IPS-20b (cell line): ENCODE measurements around the gene ZBTB47.

Experiments used
- H3K27ac ChIP-seq: one replicate; pipeline ENCODE4 v1.5.1; 2013; ENCODE audit warnings: low read length
- H3K27me3 ChIP-seq: 2 replicates; pipeline ENCODE4 v1.6.1; 2013; ENCODE audit warnings: mild to moderate bottlenecking, low read length, inconsistent platforms; ENCODE audit not compliant: insufficient read depth
- H3K36me3 ChIP-seq: 2 replicates; pipeline ENCODE4 v1.6.1; 2013; ENCODE audit warnings: low read depth, mild to moderate bottlenecking, inconsistent platforms, low read length, moderate library complexity; ENCODE audit not compliant: insufficient read depth
- H3K4me1 ChIP-seq: 2 replicates; pipeline ENCODE4 v1.6.1; 2013; ENCODE audit warnings: mild to moderate bottlenecking, control low read depth, inconsistent platforms, low read length, moderate library complexity; ENCODE audit not compliant: insufficient read depth
- H3K4me3 ChIP-seq: 2 replicates; pipeline ENCODE4 v1.5.1; 2013; ENCODE audit warnings: mild to moderate bottlenecking, low read length, inconsistent platforms
- H3K9ac ChIP-seq: 2 replicates; pipeline ENCODE4 v1.6.1; 2013; ENCODE audit warnings: low read depth, mild to moderate bottlenecking, inconsistent platforms, low read length, moderate library complexity
- H3K9me3 ChIP-seq: 2 replicates; pipeline ENCODE4 v1.6.1; 2013; ENCODE audit warnings: mild to moderate bottlenecking, low read depth, low read length, inconsistent platforms; ENCODE audit not compliant: insufficient read depth

ZBTB47 gene

DNA sequence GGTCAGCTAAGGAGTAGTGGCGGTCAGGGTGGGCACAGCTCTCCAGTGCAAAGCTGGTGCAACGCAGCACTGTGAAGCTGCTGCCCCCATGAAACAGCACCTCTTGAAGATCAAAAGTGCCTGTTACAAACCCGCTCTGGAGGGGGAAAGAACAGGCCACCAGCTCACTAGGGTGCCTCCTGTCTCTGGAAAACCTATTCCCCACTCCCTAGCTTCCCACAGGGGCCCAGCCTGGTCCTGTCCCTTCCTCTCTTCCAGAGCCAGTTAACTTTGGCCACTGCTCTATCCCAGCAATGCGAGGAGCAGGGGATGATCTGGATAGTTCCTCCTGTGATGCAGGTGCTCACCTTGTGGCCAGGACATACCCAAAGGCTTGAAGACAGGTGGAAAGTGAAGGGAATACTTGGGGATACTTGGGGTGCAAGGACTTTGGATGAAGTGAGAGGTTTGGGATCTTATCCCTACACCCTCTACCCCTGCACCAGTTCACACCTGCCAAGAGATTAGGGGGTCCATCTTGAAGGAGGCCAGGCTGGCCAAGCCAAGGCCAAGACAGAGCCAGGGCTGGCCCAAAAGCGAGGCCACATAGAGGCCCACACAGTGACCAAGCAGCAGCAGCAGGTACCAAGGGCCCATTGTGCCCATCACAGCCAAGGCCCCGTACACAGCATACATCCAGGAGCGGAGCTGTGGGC is 44.9 kb downstream of the ZBTB47 start:
- Histone ChIP-seq H3K9me3 (no peaks in the 10 kb centered on the region), H3K9ac (no peak overlapping the region), H3K4me3 (no peak overlapping the region), H3K27ac (no peak overlapping the region), H3K4me1 (no peaks in the 10 kb centered on the region), H3K27me3 (no peaks in the 10 kb centered on the region), H3K36me3 (no peaks in the 10 kb centered on the region)

DNA sequence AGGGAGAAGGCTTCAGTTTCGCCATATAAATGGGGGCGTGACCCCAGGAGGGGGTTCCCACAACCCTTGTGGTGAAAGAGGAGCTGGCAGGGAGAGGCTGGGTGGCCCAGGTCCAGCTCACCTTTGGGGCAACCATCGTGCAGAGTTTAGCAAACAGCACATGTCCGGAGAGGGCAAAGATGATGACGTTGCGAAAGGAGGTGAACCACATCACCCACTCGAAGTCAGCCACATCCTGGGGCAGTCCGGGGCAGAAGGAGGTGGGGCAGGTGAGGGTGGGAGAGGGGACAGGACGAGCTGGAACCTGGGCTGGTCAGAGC is 45.4 kb downstream of the ZBTB47 start:
- Histone ChIP-seq H3K27me3 (no peaks in the 10 kb centered on the region), H3K27ac (no peak overlapping the region), H3K36me3 (no peaks in the 10 kb centered on the region), H3K4me1 (no peaks in the 10 kb centered on the region), H3K9ac (no peak overlapping the region), H3K4me3 (no peak overlapping the region), H3K9me3 (no peaks in the 10 kb centered on the region)

DNA sequence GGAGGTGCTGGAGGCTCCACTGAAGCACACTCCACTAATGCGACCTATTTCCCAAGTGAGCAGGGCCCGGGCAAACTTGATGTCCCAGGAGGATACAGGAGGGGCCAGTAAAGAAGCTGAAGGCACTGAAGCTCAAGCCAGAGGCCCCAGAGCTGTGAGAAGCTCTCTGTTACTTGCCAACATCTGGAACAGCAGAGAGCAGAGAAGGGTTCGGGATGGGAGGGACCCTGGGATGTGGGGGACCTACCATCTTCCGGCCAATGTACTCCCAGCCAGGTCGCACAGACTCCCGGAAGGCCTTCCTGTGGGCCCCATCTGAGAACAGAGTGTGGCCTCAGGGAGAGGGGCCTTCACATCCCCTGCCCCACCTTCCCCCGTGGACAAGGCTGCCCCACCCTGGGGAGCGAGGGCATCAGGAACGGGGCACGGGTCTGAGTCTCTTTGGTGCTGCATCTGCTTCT is 46.0 kb downstream of the ZBTB47 start:
- Histone ChIP-seq H3K27me3 (no peaks in the 10 kb centered on the region), H3K4me3 (no peak overlapping the region), H3K27ac (no peak overlapping the region), H3K9ac (no peak overlapping the region), H3K4me1 (no peaks in the 10 kb centered on the region), H3K36me3 (no peaks in the 10 kb centered on the region), H3K9me3 (no peaks in the 10 kb centered on the region)

DNA sequence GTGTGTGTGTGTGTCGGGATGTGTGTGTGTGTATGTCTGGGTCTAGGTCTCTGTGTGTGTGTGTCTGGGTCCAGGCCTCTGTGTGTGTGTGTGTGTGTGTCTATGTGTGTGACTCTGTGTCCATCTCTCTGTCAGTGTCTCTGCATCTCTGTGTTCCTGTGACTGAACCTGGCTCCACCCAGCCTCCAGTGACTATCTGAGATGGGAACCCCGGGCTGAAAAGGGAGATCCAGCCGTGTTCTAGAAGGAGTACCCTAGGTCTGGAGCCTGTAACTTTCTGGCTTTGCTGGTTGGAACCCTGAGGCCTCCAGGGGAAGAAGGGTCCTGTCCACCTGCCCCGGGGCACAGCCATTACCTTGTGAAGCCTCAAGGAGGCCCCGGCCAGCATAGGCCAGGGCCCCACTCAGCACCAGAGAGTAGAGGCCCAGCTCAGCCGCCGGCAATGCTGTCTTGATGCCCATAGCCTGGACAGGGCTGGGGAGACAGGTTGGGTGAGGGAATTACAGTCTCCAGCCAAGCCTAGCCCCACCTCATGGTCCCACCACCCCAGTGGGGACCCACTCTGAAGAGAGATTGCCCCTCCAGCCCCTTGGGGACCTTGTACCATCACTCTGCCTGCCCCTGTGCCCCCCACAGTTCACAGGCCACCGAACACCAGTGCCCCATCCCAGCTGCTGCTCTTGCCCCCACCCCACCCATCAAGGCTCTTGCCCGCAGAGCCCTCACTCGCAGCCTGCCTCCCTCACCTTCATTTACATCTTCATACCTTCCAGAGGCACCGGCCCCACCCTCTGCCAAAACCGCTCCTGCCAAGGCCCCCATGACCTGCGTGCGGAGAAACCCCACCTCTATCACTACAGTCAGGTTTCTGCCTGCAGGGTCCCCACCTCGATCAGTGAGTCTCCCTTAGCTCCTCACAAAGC is 47.1 kb downstream of the ZBTB47 start:
- Histone ChIP-seq H3K4me1 (no peaks in the 10 kb centered on the region), H3K36me3 (no peaks in the 10 kb centered on the region), H3K9ac (no peak overlapping the region), H3K27me3 (no peaks in the 10 kb centered on the region), H3K27ac (no peak overlapping the region), H3K9me3 (no peaks in the 10 kb centered on the region), H3K4me3 (no peak overlapping the region)

DNA sequence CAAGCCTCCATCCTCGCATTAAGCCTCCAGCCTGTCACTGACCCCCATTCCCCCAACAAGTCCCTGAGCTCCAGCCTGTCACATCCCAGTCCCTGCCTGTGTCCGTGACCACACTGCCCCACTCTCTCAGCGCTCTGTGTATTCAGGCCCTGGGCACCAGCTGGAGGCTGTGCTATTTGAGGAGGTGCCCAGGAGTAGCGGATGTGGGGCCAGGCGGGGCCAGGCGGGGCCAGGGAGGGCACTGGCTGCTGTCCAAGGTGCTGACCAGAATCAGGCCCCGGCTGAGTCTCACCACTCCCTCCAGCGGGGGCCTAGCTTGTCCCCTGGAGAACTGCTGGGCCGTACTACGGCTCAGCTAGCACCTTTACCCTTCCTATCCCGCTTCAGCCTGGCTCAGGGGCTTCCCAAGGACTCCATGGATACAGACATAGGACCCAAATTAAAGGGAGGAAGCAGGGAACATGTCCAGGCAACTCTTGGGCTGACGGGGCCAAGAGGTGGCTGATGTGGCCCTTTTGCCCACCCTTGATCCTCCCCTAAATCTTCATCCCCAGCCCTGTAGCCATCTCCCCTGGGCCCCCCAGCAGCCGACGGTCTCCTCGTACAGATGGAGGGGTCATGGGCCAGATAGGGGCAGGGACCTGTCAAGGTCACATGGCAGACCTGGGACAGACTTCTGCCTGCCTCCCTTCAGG is 48.0 kb downstream of the ZBTB47 start:
- Histone ChIP-seq H3K27me3 (no peaks in the 10 kb centered on the region), H3K9ac (no peak overlapping the region), H3K9me3 (no peaks in the 10 kb centered on the region), H3K36me3 (no peaks in the 10 kb centered on the region), H3K4me3 (no peak overlapping the region), H3K4me1 (no peaks in the 10 kb centered on the region), H3K27ac (no peak overlapping the region)

DNA sequence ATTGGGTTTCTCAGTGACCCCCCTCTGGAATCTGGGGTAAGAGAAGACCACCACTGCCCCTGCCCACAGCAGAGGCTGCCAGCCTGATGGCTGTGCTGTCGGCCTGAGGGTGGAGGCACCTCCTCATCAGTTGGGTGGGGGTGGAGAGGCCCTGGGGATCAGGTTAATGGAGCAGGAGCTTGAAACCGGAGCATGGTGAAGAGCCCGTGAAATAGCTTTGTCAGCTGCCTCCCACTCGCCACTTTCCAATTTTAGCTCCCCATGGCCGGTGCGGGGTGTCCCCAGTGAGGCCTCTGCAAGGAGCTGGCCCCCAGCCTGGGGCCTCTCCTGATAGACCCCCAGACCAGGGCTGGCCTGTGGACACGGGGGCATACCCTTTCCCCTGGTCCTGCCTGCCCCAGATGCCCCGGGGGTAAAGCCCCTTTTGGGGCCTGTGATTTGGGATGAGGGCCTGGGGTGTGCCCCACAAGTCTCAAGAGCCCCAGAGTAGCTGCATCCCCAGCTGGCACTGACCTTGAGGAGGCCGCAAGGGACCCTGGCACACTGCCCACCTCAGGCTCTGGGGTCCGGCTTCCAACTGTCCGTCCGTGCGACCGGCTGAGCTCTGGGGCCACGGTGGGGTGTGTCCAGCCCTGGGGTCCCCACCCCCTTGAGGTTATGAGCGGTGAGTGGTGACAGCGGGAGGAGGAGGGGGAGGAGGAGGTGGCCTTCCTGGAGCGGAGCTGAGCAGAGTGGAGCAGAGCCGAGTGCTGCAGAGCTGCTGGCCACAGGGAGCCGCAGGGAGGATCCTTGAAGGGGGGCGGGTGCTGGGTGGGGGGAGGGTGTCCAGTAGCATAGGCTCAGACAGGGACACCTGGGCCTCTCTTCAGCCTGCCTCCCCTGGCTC is 48.8 kb downstream of the ZBTB47 start, which contains the start of gene HHATL:
Gene HHATL, minus strand, starts transcription at position 733 of the 886 bp plus-strand sequence. CDS start 1,972 bp downstream, outside the sequence.
- H3K36me3 ChIP-seq: no peaks in the 10 kb centered on the region
- no peak within 1 kb of the TSS for H3K9ac ChIP-seq
- no peaks in the 10 kb centered on the region for H3K4me1 ChIP-seq
- no peaks in the 10 kb centered on the region for H3K27me3 ChIP-seq
- no peaks in the 10 kb centered on the region for H3K9me3 ChIP-seq
- H3K27ac ChIP-seq: no peak within 1 kb of the TSS
- H3K4me3 ChIP-seq: no peak within 1 kb of the TSS

DNA sequence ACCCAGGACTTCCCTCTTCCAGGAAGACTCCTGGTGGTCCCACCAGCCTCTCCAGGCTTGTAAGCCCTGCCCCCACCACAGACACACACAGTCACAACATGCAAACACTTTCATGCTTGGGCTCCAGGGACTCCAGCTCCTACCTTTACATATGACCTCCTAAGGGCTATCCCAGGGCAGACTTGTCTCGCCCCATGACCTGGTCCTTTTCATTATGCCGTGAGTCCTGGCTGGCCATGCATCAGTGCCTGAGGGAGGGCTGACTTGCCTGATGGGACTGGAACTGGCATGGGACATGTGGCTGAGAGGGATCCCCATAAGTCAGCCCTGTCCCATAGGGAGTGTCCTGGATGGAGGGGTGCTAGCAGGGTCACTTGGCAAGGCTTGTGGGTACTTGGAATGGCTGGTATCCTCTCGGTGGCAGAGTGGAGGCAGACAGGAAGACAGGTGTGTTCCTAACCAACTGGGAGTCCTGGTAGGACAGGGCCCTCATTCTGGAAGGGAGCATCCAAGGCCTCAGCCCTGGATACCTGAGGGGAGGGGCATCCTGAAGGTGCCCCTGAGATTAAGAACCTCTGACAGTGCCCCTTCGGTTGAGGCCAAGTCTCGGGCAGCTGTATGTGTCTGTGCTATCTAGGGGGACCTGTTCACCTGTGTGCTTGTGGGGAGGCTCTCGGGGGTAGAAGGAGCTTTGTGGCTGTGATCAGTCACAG is 49.6 kb downstream of the ZBTB47 start:
- Histone ChIP-seq H3K9me3 (no peaks in the 10 kb centered on the region), H3K27ac (no peak overlapping the region), H3K4me1 (no peaks in the 10 kb centered on the region), H3K4me3 (no peak overlapping the region), H3K27me3 (no peaks in the 10 kb centered on the region), H3K9ac (no peak overlapping the region), H3K36me3 (no peaks in the 10 kb centered on the region)

DNA sequence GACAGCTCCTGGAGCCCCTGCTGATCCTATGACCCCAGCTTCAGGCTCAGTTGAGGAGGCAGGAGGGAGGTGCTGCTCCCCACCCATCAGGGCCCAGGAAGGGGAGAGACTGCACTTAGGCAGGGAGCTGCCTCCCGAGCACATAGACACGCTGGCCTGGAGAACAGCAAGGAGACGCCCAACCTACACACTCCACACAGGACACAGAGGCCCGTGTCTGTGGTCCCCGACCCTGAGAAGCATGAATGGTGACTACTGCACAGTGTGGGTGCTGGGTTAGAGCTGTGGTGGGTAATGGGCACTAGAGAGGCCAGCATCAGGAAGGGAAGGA is 50.2 kb downstream of the ZBTB47 start:
- no peak overlapping the region for H3K27ac ChIP-seq
- H3K9ac ChIP-seq: no peak overlapping the region

DNA sequence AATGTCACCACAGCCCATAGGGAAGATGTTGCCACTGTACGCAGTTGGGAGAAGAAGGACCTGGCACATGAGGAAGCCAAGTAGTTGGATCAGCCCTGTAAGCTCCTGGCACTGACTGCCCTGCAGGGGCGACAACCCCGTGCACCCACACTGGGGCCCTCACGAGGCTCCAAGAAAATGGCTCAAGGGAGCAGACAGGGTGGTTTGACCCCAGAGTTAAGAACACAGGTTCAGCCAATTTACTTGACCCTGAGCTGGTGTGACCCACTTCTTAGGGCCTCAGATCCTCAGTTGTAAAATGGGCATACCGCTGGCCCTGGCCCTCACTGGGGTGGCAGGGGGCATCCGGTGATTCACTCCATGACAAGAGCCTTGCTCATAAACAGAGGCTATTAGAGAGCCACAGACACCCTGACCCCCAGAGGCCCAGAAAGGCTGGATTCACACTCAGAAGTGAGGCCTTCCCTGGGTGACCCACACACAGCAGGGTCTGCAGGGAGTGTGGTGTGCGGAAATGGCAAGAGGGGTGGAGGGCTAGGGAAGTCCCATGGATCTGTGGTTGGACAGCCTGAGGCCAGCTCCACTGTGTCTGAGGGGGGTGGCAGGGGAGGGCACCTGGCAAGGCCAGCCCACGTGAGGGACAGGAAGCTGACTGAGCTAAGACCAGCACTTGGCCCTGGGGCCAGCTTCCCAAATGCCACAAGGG is 50.8 kb downstream of the ZBTB47 start:
- no peaks in the 10 kb centered on the region for H3K9me3 ChIP-seq
- no peaks in the 10 kb centered on the region for H3K27me3 ChIP-seq
- H3K36me3 ChIP-seq: no peaks in the 10 kb centered on the region
- no peak overlapping the region for H3K4me3 ChIP-seq
- H3K27ac ChIP-seq: no peak overlapping the region
- H3K4me1 ChIP-seq: no peaks in the 10 kb centered on the region
- H3K9ac ChIP-seq: no peak overlapping the region

More for the DNA sequence above, 50.2 kb downstream of the ZBTB47 start:
- H3K36me3 ChIP-seq: no peaks in the 10 kb centered on the region
- no peaks in the 10 kb centered on the region for H3K4me1 ChIP-seq
- H3K4me3 ChIP-seq: no peak overlapping the region
- no peaks in the 10 kb centered on the region for H3K27me3 ChIP-seq
- no peaks in the 10 kb centered on the region for H3K9me3 ChIP-seq

DNA sequence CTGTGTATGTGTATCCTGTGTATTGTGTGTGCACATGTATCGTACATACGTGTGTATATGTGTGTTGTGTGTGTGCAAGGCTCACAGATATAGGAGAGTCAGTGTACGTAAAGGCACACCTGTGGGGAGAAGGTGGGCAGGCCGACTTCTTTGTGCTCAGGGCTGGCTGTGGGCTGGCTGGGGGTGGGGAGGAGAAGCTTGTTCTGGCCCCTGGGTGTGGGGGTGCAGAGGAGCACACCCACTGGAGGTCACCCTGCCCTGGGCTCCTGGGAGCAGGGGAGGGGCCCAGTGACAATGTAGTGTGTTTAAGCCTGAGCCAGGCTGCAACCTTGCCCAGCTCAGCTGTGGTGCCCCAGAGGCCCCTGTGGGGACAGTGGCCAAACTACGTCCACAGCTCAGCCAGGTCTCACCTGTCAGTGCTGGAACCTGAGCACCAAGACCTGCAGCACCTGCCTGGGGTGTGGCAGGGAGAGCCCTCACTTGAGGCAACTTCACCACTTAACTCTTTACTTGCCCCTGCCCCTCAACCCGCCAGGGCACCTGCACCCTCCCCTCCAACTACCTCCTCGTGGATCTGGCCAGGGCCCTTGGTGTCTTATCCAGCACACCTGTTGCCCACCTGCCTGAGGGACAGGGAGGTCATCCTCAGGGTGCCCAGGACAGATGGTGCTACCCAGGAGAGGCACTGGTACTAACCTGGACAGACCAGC is 51.7 kb downstream of the ZBTB47 start:
- Histone ChIP-seq H3K9me3 (no peaks in the 10 kb centered on the region), H3K9ac (no peak overlapping the region), H3K4me3 (no peak overlapping the region), H3K27me3 (no peaks in the 10 kb centered on the region), H3K4me1 (no peaks in the 10 kb centered on the region), H3K36me3 (no peaks in the 10 kb centered on the region), H3K27ac (no peak overlapping the region)
